H9 (cell line): Measurements from ENCODE around the gene INSR. TPM values are rescaled to one million over a fixed set of nuclear protein-coding genes. Genes with fewer than 3 reads are reported as not detected.
A peak's percentile ranks its signal among the peaks of the same experiment; 100 is the strongest.
"Not testable (repeated sequence)": the region's sequence is repeated elsewhere in the genome, so short reads cannot be mapped to it uniquely, and the experiment has no call there.

Experiments
- DNase-seq: peaks from one replicate; pipeline ENCODE4 v3.0.0-alpha.2; 2017
- H2AFZ ChIP-seq: one replicate; pipeline ENCODE4 v1.6.1; 2013; ENCODE audit warnings: mild to moderate bottlenecking, low read length, control low read depth, moderate library complexity
- H2AK5ac ChIP-seq: 2 replicates; pipeline ENCODE4 v1.6.1; 2013; ENCODE audit warnings: low read length, control low read depth, mixed read lengths; ENCODE audit not compliant: insufficient read length
- H2BK120ac ChIP-seq: one replicate; pipeline ENCODE4 v1.6.1; 2013; ENCODE audit warnings: low read depth, mild to moderate bottlenecking, low read length, control low read depth, inconsistent platforms; ENCODE audit not compliant: poor library complexity, severe bottlenecking
- H2BK12ac ChIP-seq: 2 replicates; pipeline ENCODE4 v1.6.1; 2013; ENCODE audit warnings: low read length, control low read depth, mixed read lengths, low read depth; ENCODE audit not compliant: insufficient read length
- H2BK15ac ChIP-seq: 2 replicates; pipeline ENCODE4 v1.6.1; 2013; ENCODE audit warnings: low read depth, low read length, control low read depth
- H2BK20ac ChIP-seq: one replicate; pipeline ENCODE4 v1.6.1; 2013; ENCODE audit warnings: low read depth, mild to moderate bottlenecking, low read length, control low read depth, inconsistent platforms; ENCODE audit not compliant: poor library complexity, severe bottlenecking
- H2BK5ac ChIP-seq: 2 replicates; pipeline ENCODE4 v1.6.1; 2013; ENCODE audit warnings: low read length, control low read depth, mixed read lengths; ENCODE audit not compliant: insufficient read length
- H3K14ac ChIP-seq: 2 replicates; pipeline ENCODE4 v1.6.1; 2013; ENCODE audit warnings: low read length, control low read depth; ENCODE audit not compliant: insufficient read depth
- H3K18ac ChIP-seq: 2 replicates; pipeline ENCODE4 v1.6.1; 2013; ENCODE audit warnings: low read depth, mild to moderate bottlenecking, mixed read lengths, low read length, control low read depth; ENCODE audit not compliant: insufficient read length
- H3K23ac ChIP-seq: 2 replicates; pipeline ENCODE4 v1.6.1; 2013; ENCODE audit warnings: low read length, control low read depth, mixed read lengths, low read depth; ENCODE audit not compliant: insufficient read length
- H3K23me2 ChIP-seq: 2 replicates; pipeline ENCODE4 v1.6.1; 2013; ENCODE audit warnings: low read depth, mild to moderate bottlenecking, mixed read lengths, low read length, control low read depth; ENCODE audit not compliant: insufficient read length, poor library complexity, severe bottlenecking
- H3K27ac ChIP-seq: 2 replicates; pipeline ENCODE4 v1.5.1; 2013; ENCODE audit warnings: low read length, control low read depth, mixed read lengths, low read depth; ENCODE audit not compliant: insufficient read length
- H3K27me3 ChIP-seq: 2 replicates; pipeline ENCODE4 v1.6.1; 2013; ENCODE audit warnings: low read length, control low read depth, inconsistent platforms; ENCODE audit not compliant: insufficient read depth
- H3K4ac ChIP-seq: 2 replicates; pipeline ENCODE4 v1.6.1; 2013; ENCODE audit warnings: low read depth, mild to moderate bottlenecking, control low read depth, inconsistent platforms, low read length, moderate library complexity
- H3K4me1 ChIP-seq: 2 replicates; pipeline ENCODE4 v1.6.1; 2013; ENCODE audit warnings: low read length, control low read depth, inconsistent platforms; ENCODE audit not compliant: insufficient read depth
- H3K4me2 ChIP-seq: 2 replicates; pipeline ENCODE4 v1.6.1; 2013; ENCODE audit warnings: low read length, control low read depth, mixed read lengths; ENCODE audit not compliant: insufficient read length, insufficient read depth
- H3K56ac ChIP-seq: 2 replicates; pipeline ENCODE4 v1.6.1; 2013; ENCODE audit warnings: low read depth, mild to moderate bottlenecking, mixed read lengths, low read length, control low read depth; ENCODE audit not compliant: insufficient read length
- H3K79me1 ChIP-seq: 2 replicates; pipeline ENCODE4 v1.6.1; 2013; ENCODE audit warnings: low read depth, mild to moderate bottlenecking, moderate library complexity, low read length, control low read depth, inconsistent platforms; ENCODE audit not compliant: insufficient read depth, poor library complexity, severe bottlenecking
- H3K79me2 ChIP-seq: 2 replicates; pipeline ENCODE4 v1.6.1; 2013; ENCODE audit warnings: low read length, control low read depth, inconsistent platforms; ENCODE audit not compliant: insufficient read depth
- H3K9ac ChIP-seq: 2 replicates; pipeline ENCODE4 v1.6.1; 2013; ENCODE audit warnings: low read length, control low read depth, mixed read lengths; ENCODE audit not compliant: insufficient read length; ENCODE audit errors: extremely low read depth
- H3K9me3 ChIP-seq: one replicate; pipeline ENCODE4 v1.6.1; 2013; ENCODE audit warnings: low read depth, low read length, inconsistent platforms; ENCODE audit not compliant: control insufficient read depth
- H3T11ph ChIP-seq: one replicate; pipeline ENCODE4 v1.6.1; 2013; ENCODE audit warnings: mild to moderate bottlenecking, low read length, control low read depth, inconsistent platforms
- H4K20me1 ChIP-seq: one replicate; pipeline ENCODE4 v1.6.1; 2013; ENCODE audit not compliant: control insufficient read depth, insufficient read length, insufficient read depth
- H4K5ac ChIP-seq: 2 replicates; pipeline ENCODE4 v1.6.1; 2013; ENCODE audit warnings: low read depth, mild to moderate bottlenecking, mixed read lengths, low read length, control low read depth; ENCODE audit not compliant: insufficient read length
- H4K8ac ChIP-seq: replicated peaks from 2 replicates; pipeline ENCODE4 v1.6.1; 2013; ENCODE audit warnings: low read length, control low read depth, mixed read lengths, low read depth; ENCODE audit not compliant: insufficient read length
- H4K91ac ChIP-seq: 2 replicates; pipeline ENCODE4 v1.6.1; 2013; ENCODE audit warnings: low read depth, mild to moderate bottlenecking, moderate library complexity, mixed read lengths, low read length, control low read depth; ENCODE audit not compliant: insufficient read length
- H3K27ac Mint-ChIP-seq, 3 experiments: 2 replicates in 2 of 3; 3 replicates in 1 of 3; pipeline ENCODE4 v1.8.0; 2020 to 2021; ENCODE audit warnings: mixed read lengths in 3 of 3, mild to moderate bottlenecking in 1 of 3, moderate library complexity in 1 of 3
- H3K27me3 Mint-ChIP-seq: 2 replicates; pipeline ENCODE4 v1.8.0; 2021; ENCODE audit warnings: low read depth, mild to moderate bottlenecking, moderate library complexity, mixed read lengths
- H3K36me3 Mint-ChIP-seq, 3 experiments: 2 replicates in 2 of 3; 3 replicates in 1 of 3; pipeline ENCODE4 v1.8.0; 2020 to 2021; ENCODE audit warnings: low read depth in 3 of 3, mixed read lengths in 3 of 3; ENCODE audit not compliant: insufficient read depth in 1 of 3
- H3K4me1 Mint-ChIP-seq, 2 experiments: 2 replicates each; pipeline ENCODE4 v1.8.0; 2020; ENCODE audit warnings: mixed read lengths in 2 of 2
- H3K4me3 Mint-ChIP-seq, 2 experiments: 2 replicates in 1 of 2; 3 replicates in 1 of 2; pipeline ENCODE4 v1.8.0; 2020 to 2021; ENCODE audit warnings: mild to moderate bottlenecking in 2 of 2, mixed read lengths in 2 of 2, moderate library complexity in 1 of 2
- H3K9me3 Mint-ChIP-seq, 2 experiments: 2 replicates in 1 of 2; 3 replicates in 1 of 2; pipeline ENCODE4 v1.8.0; 2020; ENCODE audit warnings: mild to moderate bottlenecking in 2 of 2, mixed read lengths in 2 of 2, moderate library complexity in 1 of 2
- CTCF ChIP-seq: fragments of 200-600 bp; sonication (generic); conservative IDR thresholded peaks from 3 replicates; pipeline ENCODE4 v1.8.0; 2021; ENCODE audit warnings: antibody characterized with exemption, mild to moderate bottlenecking
- WGBS: extraction: QIAGEN DNeasy Blood & Tissue Kit; methylation state at CpG from one replicate; pipeline ENCODE4 v1.1.7; 2013; ENCODE audit warnings: missing lambda C conversion rate, low lambda C conversion rate, mixed read lengths; ENCODE audit not compliant: insufficient read length; ENCODE audit errors: extremely low coverage; 5-methylcytosine and 5-hydroxymethylcytosine counted together
- total RNA-seq: library from RNA; stranded (reverse); gene quantifications from 2 replicates; pipeline ENCODE4 v1.2.1, GENCODE V29; 2021

The INSR gene
- total RNA-seq, 1 experiment from 2014 or later = 39.8 TPM

DNA sequence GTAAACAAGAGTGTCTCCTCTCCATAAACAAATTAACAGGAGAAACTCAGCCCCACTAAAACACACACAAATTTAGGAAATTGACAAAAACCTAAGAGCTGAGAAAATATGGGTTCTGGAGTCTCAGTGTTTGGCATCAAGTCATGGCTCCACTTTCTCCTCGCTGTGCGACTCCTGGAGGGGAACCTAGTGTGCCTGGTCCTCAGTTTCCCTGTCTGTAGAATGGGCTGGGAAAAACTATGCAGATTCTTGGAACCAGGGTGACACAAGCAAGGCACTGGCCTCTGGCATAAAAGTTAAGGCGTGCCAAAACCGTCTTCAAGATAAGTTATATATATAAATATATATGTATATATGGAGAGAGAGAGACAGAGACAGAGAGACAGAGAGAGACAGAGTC is 83.9 kb downstream of the INSR start:
- H3K79me1 ChIP-seq = no peaks in the 10 kb centered on the region
- Mint-ChIP-seq H3K36me3 (no peaks in the 10 kb centered on the region; a peak in 1 of 7 replicates), H3K27me3 (no peaks in the 10 kb centered on the region), H3K4me1 (peaks cover 40 to 43% of the 10 kb centered on the region in 2 experiments), H3K9me3 (no peaks in the 10 kb centered on the region), H3K4me3 (no peak overlapping the region), H3K27ac (no peak overlapping the region)
- DNase-seq = no peak
- H4K91ac ChIP-seq = no peak overlapping the region
- H4K20me1 ChIP-seq = no peaks in the 10 kb centered on the region
- no peak overlapping the region for H2BK120ac ChIP-seq
- H2BK20ac ChIP-seq = no peak overlapping the region
- H3K18ac ChIP-seq = no peak overlapping the region
- H3K27me3 ChIP-seq = no peaks in the 10 kb centered on the region
- no peak overlapping the region for H2BK15ac ChIP-seq
- H4K5ac ChIP-seq = no peak overlapping the region
- no peak overlapping the region for H3K9ac ChIP-seq
- H3K4me1 ChIP-seq = no peaks in the 10 kb centered on the region; the same call in none of the 2 replicates
- H4K8ac ChIP-seq = no peak overlapping the region
- no peak overlapping the region for H2BK12ac ChIP-seq
- H3K4ac ChIP-seq = no peak overlapping the region
- no peak overlapping the region for H3K56ac ChIP-seq
- no peaks in the 10 kb centered on the region for H3K23me2 ChIP-seq
- no peak overlapping the region for H2AK5ac ChIP-seq
- H2BK5ac ChIP-seq = no peak overlapping the region
- no peak for TF ChIP-seq CTCF
- H3K79me2 ChIP-seq = no peaks in the 10 kb centered on the region
- H3T11ph ChIP-seq = no peak overlapping the region
- no peak overlapping the region for H3K23ac ChIP-seq
- no CpG with 5 or more reads among the region's 4 CpGs for WGBS
- H2AFZ ChIP-seq = no peak overlapping the region
- H3K9me3 ChIP-seq = no peaks in the 10 kb centered on the region
- no peak overlapping the region for H3K14ac ChIP-seq
- no peak overlapping the region for H3K4me2 ChIP-seq
- no peak overlapping the region for H3K27ac ChIP-seq

GRCh38 chr19:7209597-7210325 is 84.5 kb downstream of the INSR start:
- H3K4me1 ChIP-seq, H2BK12ac ChIP-seq, H3K4ac ChIP-seq, H3K79me2 ChIP-seq, H4K91ac ChIP-seq, H3K18ac ChIP-seq, H2BK20ac ChIP-seq, DNase-seq, H3T11ph ChIP-seq, H3K36me3 Mint-ChIP-seq, H3K9ac ChIP-seq, H2AK5ac ChIP-seq, H4K20me1 ChIP-seq, H3K23ac ChIP-seq, H4K5ac ChIP-seq, H3K79me1 ChIP-seq, H2AFZ ChIP-seq, H3K9me3 Mint-ChIP-seq, H3K4me2 ChIP-seq, H3K56ac ChIP-seq, H3K27me3 ChIP-seq, H3K14ac ChIP-seq, H3K27ac ChIP-seq, H3K9me3 ChIP-seq, H2BK120ac ChIP-seq, H2BK5ac ChIP-seq, H4K8ac ChIP-seq, H2BK15ac ChIP-seq, H3K4me3 Mint-ChIP-seq, H3K27me3 Mint-ChIP-seq, H3K23me2 ChIP-seq: not testable (repeated sequence)
- H3K27ac Mint-ChIP-seq = 0 out of 7 replicates have a peak overlapping the region, but pooled peaks of 1 of the 3 experiments have one; percentile 12
- H3K4me1 Mint-ChIP-seq = peaks cover 35 to 37% of the 10 kb centered on the region in 2 experiments
- no CpG with 5 or more reads among the region's 15 CpGs for WGBS
